Left lung (tissue), 10 donors: ENCODE results near the gene RGS8. TPM values are rescaled to one million over a fixed set of nuclear protein-coding genes. Genes with fewer than 3 reads are reported as not detected.

Experiments used
- ATAC-seq: fragments of 200-7000 bp; cut with Tn5 transposase; one replicate; pipeline ENCODE4 v1.9.1; 2020; ENCODE audit warnings: moderate library complexity
- DNase-seq, 4 donors: peaks; one replicate each; pipeline ENCODE4 v3.0.0-alpha.2; 2013 to 2020
- H3K27ac ChIP-seq, 2 donors: fragments of 200-600 bp; sonication (generic) in 1 of 2; one replicate each; pipeline versions ENCODE4 v1.5.0 to v1.8.0; 2020 to 2021
- H3K27me3 ChIP-seq, 2 donors: fragments of 200-600 bp; sonication (generic) in 1 of 2; one replicate each; pipeline versions ENCODE4 v1.5.0 to v1.8.0; 2020 to 2021
- H3K36me3 ChIP-seq, 2 donors: fragments of 200-600 bp; sonication (generic) in 1 of 2; one replicate each; pipeline versions ENCODE4 v1.5.0 to v1.8.0; 2020 to 2021
- H3K4me1 ChIP-seq, 2 donors: fragments of 200-600 bp; one replicate each; pipeline ENCODE4 v1.8.0; 2021
- H3K4me3 ChIP-seq, 2 donors: fragments of 200-600 bp; sonication (generic) in 1 of 2; one replicate each; pipeline versions ENCODE4 v1.5.0 to v1.8.0; 2020 to 2021; ENCODE audit warnings: mild to moderate bottlenecking in 1 of 2
- H3K9me3 ChIP-seq, 2 donors: fragments of 200-600 bp; sonication (generic) in 1 of 2; one replicate each; pipeline versions ENCODE4 v1.5.0 to v1.8.0; 2020 to 2021
- intact Hi-C, 2 donors: fragments of 100-400 bp; cut with DNase I; formaldehyde crosslinking; loops; one replicate each; pipeline versions ENCODE4 v1.11.2 to v1.14.2; 2022
- polyA plus RNA-seq, 6 donors: library from polyadenylated mRNA; unstranded; fragments of 120-200 nt; gene quantifications; one replicate each; pipeline ENCODE4 v1.2.1, GENCODE V29; 2013; ENCODE audit not compliant: insufficient read length in 6 of 6
- total RNA-seq, 2 donors: library from RNA; stranded (reverse); fragmentation: NEBNext Ultra II Directional; extraction: Animal tissue kit (Norgen Biotek cat#: 25700); gene quantifications; one replicate each; pipeline ENCODE4 v1.2.1, GENCODE V29; 2021
- TF ChIP-seq, protein P1 (sequence below), 2 donors: fragments of 200-600 bp; sonication (generic) in 1 of 2; IDR thresholded peaks; one replicate each; pipeline versions ENCODE4 v1.5.0 to v1.8.0; 2021; ENCODE audit warnings: antibody characterized with exemption in 2 of 2
- donor health status: DM: no; HTN: yes; CAD: no.
- donor health status: DM: no; HTN: no; CAD: no.

The RGS8 gene
- total and polyA plus RNA-seq, 8 donors: 0.05 TPM; not detected in 7

DNA sequence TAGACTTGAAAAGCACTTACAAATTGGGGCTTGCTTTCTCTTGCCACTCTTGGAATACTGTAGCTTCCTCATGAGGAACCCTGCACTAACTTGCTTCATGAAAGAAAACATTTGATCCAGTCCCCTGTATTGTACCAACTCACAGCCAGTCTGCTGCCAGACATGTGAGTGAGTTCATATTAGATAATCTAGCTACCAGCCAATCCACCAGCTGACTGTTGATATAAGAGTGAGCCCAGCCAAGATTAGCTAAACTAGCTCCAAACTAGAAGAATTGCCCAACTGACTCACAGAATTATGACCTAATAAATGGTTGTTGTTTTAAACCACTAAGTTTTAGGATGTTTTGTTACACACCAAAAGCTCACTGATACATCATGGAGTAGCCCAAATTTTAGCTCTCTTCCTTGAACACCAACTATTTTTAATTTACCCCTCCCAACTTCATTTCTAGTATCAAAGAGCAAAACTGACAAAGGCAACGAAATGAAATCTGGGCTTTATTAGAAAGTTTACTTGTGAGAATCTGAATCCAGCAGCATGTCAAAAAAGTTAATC, 6.6 kb upstream of the RGS8 start:
- TF ChIP-seq, protein P1, sequence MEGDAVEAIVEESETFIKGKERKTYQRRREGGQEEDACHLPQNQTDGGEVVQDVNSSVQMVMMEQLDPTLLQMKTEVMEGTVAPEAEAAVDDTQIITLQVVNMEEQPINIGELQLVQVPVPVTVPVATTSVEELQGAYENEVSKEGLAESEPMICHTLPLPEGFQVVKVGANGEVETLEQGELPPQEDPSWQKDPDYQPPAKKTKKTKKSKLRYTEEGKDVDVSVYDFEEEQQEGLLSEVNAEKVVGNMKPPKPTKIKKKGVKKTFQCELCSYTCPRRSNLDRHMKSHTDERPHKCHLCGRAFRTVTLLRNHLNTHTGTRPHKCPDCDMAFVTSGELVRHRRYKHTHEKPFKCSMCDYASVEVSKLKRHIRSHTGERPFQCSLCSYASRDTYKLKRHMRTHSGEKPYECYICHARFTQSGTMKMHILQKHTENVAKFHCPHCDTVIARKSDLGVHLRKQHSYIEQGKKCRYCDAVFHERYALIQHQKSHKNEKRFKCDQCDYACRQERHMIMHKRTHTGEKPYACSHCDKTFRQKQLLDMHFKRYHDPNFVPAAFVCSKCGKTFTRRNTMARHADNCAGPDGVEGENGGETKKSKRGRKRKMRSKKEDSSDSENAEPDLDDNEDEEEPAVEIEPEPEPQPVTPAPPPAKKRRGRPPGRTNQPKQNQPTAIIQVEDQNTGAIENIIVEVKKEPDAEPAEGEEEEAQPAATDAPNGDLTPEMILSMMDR (IDR thresholded peaks at IDR 0.05): no peak
- H3K9me3 ChIP-seq: peaks cover 0 to 6% of the 10 kb centered on the region in 2 donors
- H3K27me3 ChIP-seq: no peaks in the 10 kb centered on the region
- intact Hi-C loops: no loop called here
- no peak overlapping the region for H3K4me3 ChIP-seq
- H3K36me3 ChIP-seq: no peaks in the 10 kb centered on the region
- H3K27ac ChIP-seq: no peak overlapping the region
- DNase-seq: no peak
- ATAC-seq: no peak
- H3K4me1 ChIP-seq: no peaks in the 10 kb centered on the region

DNA sequence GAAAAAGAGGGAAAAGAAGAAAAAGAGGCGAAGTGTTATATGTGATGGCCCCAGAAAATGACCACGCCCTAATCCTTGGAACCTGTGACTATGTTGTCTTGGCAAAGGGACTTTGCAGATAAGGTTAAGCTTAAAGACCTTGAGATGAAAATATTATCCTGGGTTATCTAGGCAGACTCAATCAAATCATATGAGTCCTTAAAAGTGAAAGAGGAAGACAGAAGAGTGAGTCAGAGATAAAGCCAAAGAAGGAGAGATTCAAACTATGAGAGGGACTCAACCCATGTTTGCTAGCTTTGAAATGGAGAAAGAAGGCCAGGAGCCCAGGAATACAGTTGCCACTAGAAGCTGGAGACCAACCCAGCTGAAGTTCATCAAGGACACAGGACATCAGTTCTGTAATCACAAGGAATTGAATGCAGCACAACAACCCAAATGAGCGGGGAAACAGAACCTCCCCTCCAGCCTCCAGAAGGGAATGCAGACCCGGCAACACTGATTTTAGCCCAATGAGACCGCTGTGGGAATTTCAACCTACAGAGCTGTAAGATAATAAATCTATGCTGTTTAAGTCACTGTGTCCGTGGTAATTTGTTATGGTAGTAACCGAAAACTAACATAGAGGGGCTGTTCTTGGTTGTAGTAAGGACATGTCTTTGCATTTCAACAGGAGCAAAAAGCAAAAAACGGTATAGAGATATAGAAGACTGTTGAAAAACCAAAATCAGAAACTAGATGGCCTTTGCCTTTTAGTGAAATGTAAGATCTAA, 4.2 kb upstream of the RGS8 start:
- H3K27me3 ChIP-seq: peaks cover 0 to 15% of the 10 kb centered on the region in 2 donors
- no peaks in the 10 kb centered on the region for H3K36me3 ChIP-seq
- DNase-seq (no peak), ATAC-seq (no peak)
- TF ChIP-seq, protein P1 (IDR thresholded peaks at IDR 0.05): no peak
- no peak overlapping the region for H3K4me3 ChIP-seq
- H3K4me1 ChIP-seq: no peaks in the 10 kb centered on the region
- H3K9me3 ChIP-seq: peaks cover 0 to 6% of the 10 kb centered on the region in 2 donors
- intact Hi-C loops: no loop called here
- H3K27ac ChIP-seq: no peak overlapping the region

DNA sequence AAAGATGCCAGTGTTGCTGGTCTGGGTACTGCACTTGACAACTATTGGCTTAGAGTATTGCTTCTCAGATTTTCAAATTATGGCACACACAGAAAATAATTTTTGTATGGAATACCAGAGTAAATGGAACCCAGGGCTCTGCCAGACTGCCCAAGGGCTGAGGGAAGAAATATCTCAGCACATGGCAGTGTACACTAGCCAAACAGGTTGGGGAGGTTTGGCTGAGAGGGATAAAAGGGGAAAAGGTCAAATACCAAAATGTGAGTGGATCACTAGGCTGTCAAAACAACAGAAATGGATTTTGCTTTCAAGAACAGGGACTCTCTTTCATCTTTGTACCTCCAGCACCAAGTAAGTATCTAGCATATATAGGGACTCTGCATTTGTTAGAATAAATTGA, 3.0 kb upstream of the RGS8 start:
- peaks cover 0 to 22% of the 10 kb centered on the region in 2 donors for H3K27me3 ChIP-seq
- H3K9me3 ChIP-seq: no peaks in the 10 kb centered on the region
- no peaks in the 10 kb centered on the region for H3K36me3 ChIP-seq
- intact Hi-C loops: no loop called here
- peak in 1 of 4 donors; percentile 24 for DNase-seq
- no peaks in the 10 kb centered on the region for H3K4me1 ChIP-seq
- no peak overlapping the region for H3K4me3 ChIP-seq
- TF ChIP-seq, protein P1 (IDR thresholded peaks at IDR 0.05): no peak
- H3K27ac ChIP-seq: no peak overlapping the region
- peak; percentile 77 for ATAC-seq

DNA sequence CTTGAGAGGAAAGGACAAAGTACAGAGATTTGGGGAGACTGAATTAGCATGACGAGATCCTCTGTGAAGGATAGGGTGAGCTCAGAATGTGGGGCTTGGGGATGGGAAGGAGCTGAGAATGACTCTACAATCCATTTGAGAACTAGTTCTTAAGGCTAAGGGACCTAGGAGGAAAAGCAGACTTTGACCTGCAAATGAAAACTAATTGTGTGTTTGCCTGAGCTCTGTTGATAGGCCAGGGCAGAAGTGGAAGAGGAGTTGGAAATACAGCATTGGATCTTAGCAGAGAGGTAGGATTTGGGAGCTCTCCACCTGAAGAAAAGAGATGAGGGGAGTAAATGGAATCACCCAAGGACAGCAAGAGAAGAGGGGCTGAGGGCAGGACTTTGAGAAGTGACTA, 2.1 kb upstream of the RGS8 start:
- intact Hi-C loops: no loop called here
- Histone ChIP-seq H3K4me1 (no peaks in the 10 kb centered on the region), H3K4me3 (no peak overlapping the region), H3K27me3 (peaks cover 0 to 24% of the 10 kb centered on the region in 2 donors), H3K9me3 (no peaks in the 10 kb centered on the region), H3K36me3 (no peaks in the 10 kb centered on the region), H3K27ac (no peak overlapping the region)
- ATAC-seq: no peak
- no peak for DNase-seq
- TF ChIP-seq, protein P1 (IDR thresholded peaks at IDR 0.05): no peak

DNA sequence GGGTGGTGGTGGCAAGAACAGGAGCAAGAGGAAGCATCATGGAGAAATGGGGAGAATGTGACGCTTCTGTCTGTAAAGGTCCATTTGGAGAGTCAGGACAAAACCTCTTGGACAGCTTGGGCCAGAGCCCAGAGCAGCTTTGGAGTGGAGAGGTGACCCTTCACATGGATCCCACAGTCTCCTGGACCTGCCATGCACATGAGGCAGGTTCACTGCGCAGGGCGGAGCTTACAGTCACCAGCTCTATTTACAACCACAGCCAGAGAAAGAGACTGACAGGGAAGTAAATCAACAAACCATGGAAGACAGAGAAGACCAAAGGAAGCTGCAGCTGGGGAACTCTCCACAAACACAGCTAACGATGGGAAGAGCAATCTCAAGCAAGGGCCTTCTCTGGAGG, 828 bp upstream of the RGS8 start:
- TF ChIP-seq, protein P1 (IDR thresholded peaks at IDR 0.05): no peak
- no peaks in the 10 kb centered on the region for H3K9me3 ChIP-seq

More for the DNA sequence above, 828 bp upstream of the RGS8 start:
- peaks cover 0 to 24% of the 10 kb centered on the region in 2 donors for H3K27me3 ChIP-seq
- no peaks in the 10 kb centered on the region for H3K36me3 ChIP-seq
- no peak overlapping the region for H3K27ac ChIP-seq
- DNase-seq: no peak
- no peak overlapping the region for H3K4me3 ChIP-seq
- intact Hi-C loops: no loop called here
- no peaks in the 10 kb centered on the region for H3K4me1 ChIP-seq
- ATAC-seq: no peak
